GM23248 (cell line): ENCODE measurements around the gene CTNNA2. TPM values are rescaled to one million over a fixed set of nuclear protein-coding genes. Genes with fewer than 3 reads are reported as not detected.

Experiments used
- DNase-seq: peaks from one replicate; pipeline ENCODE4 v3.0.0-alpha.2; 2015
- H2AFZ ChIP-seq: fragments of 200-600 bp; sonication (generic); 2 replicates; pipeline ENCODE4 v1.6.1; 2016; ENCODE audit warnings: antibody characterized with exemption
- H3F3A ChIP-seq: fragments of 200-600 bp; sonication (generic); 2 replicates; pipeline ENCODE4 v1.6.1; 2016; ENCODE audit warnings: mild to moderate bottlenecking, antibody characterized with exemption, mixed run types; ENCODE audit not compliant: insufficient read depth
- H3K27ac ChIP-seq: fragments of 200-600 bp; sonication (generic); 2 replicates; pipeline ENCODE4 v1.5.1; 2016; ENCODE audit warnings: mild to moderate bottlenecking
- H3K27me3 ChIP-seq: fragments of 200-600 bp; sonication (generic); replicated peaks from 2 replicates; pipeline ENCODE4 v1.6.1; 2016; ENCODE audit warnings: mild to moderate bottlenecking; ENCODE audit not compliant: insufficient read depth
- H3K36me3 ChIP-seq: fragments of 200-600 bp; sonication (generic); 2 replicates; pipeline ENCODE4 v1.6.1; 2016; ENCODE audit warnings: low read depth, mild to moderate bottlenecking
- H3K4me1 ChIP-seq: fragments of 200-600 bp; sonication (generic); 2 replicates; pipeline ENCODE4 v1.6.1; 2016; ENCODE audit warnings: mild to moderate bottlenecking; ENCODE audit not compliant: insufficient read depth
- H3K4me2 ChIP-seq: fragments of 200-600 bp; sonication (generic); one replicate; pipeline ENCODE4 v1.6.1; 2016; ENCODE audit warnings: mild to moderate bottlenecking; ENCODE audit not compliant: unreplicated experiment
- H3K4me3 ChIP-seq: fragments of 200-600 bp; sonication (generic); 2 replicates; pipeline ENCODE4 v1.5.1; 2016; ENCODE audit warnings: mild to moderate bottlenecking
- H3K79me2 ChIP-seq: fragments of 200-600 bp; sonication (generic); 2 replicates; pipeline ENCODE4 v1.6.1; 2016; ENCODE audit warnings: mild to moderate bottlenecking; ENCODE audit not compliant: insufficient read depth
- H3K9ac ChIP-seq: fragments of 200-600 bp; sonication (generic); 2 replicates; pipeline ENCODE4 v1.6.1; 2016; ENCODE audit warnings: mild to moderate bottlenecking
- H3K9me2 ChIP-seq: fragments of 200-600 bp; sonication (generic); 2 replicates; pipeline ENCODE4 v1.6.1; 2016; ENCODE audit warnings: mixed run types, mild to moderate bottlenecking, moderate library complexity; ENCODE audit not compliant: insufficient read depth
- H3K9me3 ChIP-seq: fragments of 200-600 bp; sonication (generic); one replicate; pipeline ENCODE4 v1.6.1; 2017; ENCODE audit warnings: low read depth
- H4K20me1 ChIP-seq: fragments of 200-600 bp; sonication (generic); 2 replicates; pipeline ENCODE4 v1.6.0; 2016; ENCODE audit not compliant: insufficient read depth
- EZH2 ChIP-seq: fragments of 200-600 bp; sonication (generic); IDR thresholded peaks from 2 replicates; pipeline ENCODE4 v1.6.1; 2018; ENCODE audit warnings: antibody characterized with exemption, mild to moderate bottlenecking; ENCODE audit not compliant: insufficient read depth, poor library complexity, severe bottlenecking
- EZH2phosphoT487 ChIP-seq: fragments of 200-600 bp; sonication (generic); IDR thresholded peaks from 2 replicates; pipeline ENCODE4 v1.6.1; 2018; ENCODE audit warnings: antibody characterized with exemption, moderate library complexity, mild to moderate bottlenecking, low read depth; ENCODE audit not compliant: insufficient read depth
- WGBS, 2 experiments: methylation state at CpG; one replicate each; pipeline ENCODE4 v1.1.6; 2015 to 2017; ENCODE audit warnings: low lambda C conversion rate in 2 of 2, low coverage in 1 of 2; ENCODE audit errors: missing lambda C conversion rate in 2 of 2; 5-methylcytosine and 5-hydroxymethylcytosine counted together
- in situ Hi-C: fragments of 300-500 bp; cut with MboI; formaldehyde crosslinking; loops from 2 replicates; pipeline ENCODE4 v1.15.0; 2020
- polyA plus RNA-seq: library from polyadenylated mRNA; unstranded; fragments of >200 nt; fragmentation: Nextera tagmentation; extraction: Ambion mirVana; gene quantifications from 2 replicates; pipeline ENCODE4 v1.2.1, GENCODE V29; 2016
- total RNA-seq: library from RNA; depleted of rRNA; stranded (reverse); fragments of >200 nt; shearing (Covaris generic); gene quantifications from 2 replicates; pipeline ENCODE4 v1.2.3, GENCODE V29; 2014

CTNNA2 gene
- total and polyA plus RNA-seq, 2 experiments from 2014 or later: not detected

DNA sequence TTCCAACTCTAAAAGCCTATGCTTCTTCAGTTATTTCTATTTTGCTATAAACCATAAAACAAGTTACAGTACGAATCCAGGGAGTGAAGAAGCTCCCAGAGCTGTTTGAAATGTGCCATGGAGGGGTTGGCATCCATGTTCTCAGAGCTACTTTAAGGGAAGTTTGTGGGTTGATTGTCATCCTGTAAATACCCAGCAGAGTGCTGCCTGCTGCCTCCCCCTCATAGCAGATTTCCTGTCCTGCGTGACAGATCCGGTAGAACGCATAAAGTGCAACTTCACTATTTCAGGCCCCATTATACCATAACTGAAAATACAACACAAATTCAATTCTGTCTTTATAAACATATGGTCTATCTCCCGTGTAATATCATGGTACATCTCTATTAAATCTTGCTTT lies 114.4 kb downstream of the CTNNA2 start:
- no peaks in the 10 kb centered on the region for H3K4me1 ChIP-seq
- WGBS, 2 experiments: 17% methylated on average over 5 of the region's 5 CpGs
- no peak overlapping the region for H3K4me2 ChIP-seq
- TF ChIP-seq EZH2phosphoT487 (no peak), EZH2 (no peak)
- H3K27ac ChIP-seq: no peak overlapping the region
- H3F3A ChIP-seq: no peaks in the 10 kb centered on the region
- no peaks in the 10 kb centered on the region for H3K79me2 ChIP-seq
- no peaks in the 10 kb centered on the region for H3K27me3 ChIP-seq
- no peaks in the 10 kb centered on the region for H3K9me3 ChIP-seq
- H2AFZ ChIP-seq: no peak overlapping the region
- DNase-seq: no peak
- in situ Hi-C loops: no loop called here
- no peak overlapping the region for H3K4me3 ChIP-seq
- no peak overlapping the region for H3K9ac ChIP-seq
- H3K9me2 ChIP-seq: no peaks in the 10 kb centered on the region
- no peaks in the 10 kb centered on the region for H4K20me1 ChIP-seq
- no peaks in the 10 kb centered on the region for H3K36me3 ChIP-seq

DNA sequence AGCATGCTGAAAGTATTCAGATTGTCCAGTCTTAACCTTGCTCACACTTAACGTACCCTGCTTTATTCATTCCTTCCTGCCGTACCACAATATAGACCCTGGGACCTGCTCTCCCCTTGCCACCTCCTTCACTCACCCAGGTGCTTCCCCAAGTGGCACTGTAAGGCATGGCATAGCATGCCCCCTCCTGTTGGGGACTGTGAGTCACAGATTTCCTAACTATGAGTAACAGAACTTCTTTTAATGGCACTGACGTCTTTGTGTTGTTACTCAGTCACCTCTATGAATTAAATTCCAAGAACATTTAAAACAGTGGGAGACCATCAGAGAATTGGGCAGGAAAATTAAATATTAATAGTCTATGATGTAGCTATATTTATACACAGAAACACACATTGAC lies 117.2 kb downstream of the CTNNA2 start:
- Histone ChIP-seq H3K4me1 (no peaks in the 10 kb centered on the region), H3K79me2 (no peaks in the 10 kb centered on the region), H2AFZ (no peak overlapping the region), H3K9me2 (no peaks in the 10 kb centered on the region), H3K4me3 (no peak overlapping the region), H3K27ac (no peak overlapping the region), H3K4me2 (no peak overlapping the region), H3K9me3 (no peaks in the 10 kb centered on the region), H3F3A (no peaks in the 10 kb centered on the region), H3K27me3 (no peaks in the 10 kb centered on the region), H3K9ac (no peak overlapping the region), H3K36me3 (no peaks in the 10 kb centered on the region), H4K20me1 (no peaks in the 10 kb centered on the region)
- 33 to 34% methylated on average over 3 of the region's 3 CpGs for WGBS, 2 experiments
- TF ChIP-seq EZH2phosphoT487 (no peak), EZH2 (no peak)
- in situ Hi-C loops: no loop called here
- DNase-seq: peak; percentile 10

DNA sequence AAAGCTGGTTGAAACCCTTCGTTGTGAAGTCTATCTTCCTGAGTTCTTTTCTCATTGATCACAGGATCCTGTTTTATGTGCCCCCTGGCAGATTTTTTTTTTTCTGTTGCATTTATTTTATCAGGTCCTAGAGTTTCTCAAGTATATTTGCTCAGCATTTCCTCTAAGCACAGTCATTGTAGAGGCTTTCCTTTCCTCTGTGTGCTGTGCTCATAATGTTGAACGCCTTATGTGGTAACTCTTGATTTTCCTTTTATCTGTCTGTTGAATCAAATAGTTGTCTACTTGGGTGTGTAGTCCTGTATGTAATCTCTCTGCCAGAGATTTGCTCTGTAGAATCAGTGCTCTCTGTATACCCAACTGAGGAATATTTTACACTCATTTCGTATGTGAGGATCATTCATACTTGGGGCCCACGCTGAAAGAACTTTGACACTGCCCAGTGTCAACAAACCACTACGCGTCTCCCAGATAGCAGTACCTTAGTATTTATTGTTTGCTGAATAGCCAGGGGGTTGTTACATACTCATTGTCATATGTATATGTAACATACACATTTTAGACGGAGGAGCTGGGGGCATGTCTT lies 118.2 kb downstream of the CTNNA2 start:
- H3F3A ChIP-seq: no peaks in the 10 kb centered on the region
- no peak for DNase-seq

DNA sequence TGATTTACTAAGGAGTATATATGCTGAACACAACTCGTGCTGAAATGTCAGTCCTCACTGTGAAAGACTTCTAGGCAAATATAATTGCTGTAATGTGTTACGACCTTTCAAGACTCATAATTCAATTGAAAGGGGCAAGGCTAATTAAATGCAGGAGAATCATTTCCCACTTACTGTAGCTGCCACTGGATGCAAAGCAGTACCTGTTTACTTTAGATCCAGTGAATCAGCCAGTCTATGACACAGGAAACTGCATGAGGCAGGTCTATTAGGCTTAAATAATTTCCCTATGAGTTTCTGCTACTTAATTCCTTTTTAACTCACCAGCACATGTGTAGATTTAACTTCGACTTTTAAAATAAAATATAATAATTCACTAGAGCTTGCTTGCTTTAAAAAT lies 125.6 kb downstream of the CTNNA2 start:
- Histone ChIP-seq H2AFZ (no peak overlapping the region), H3K4me3 (no peak overlapping the region), H4K20me1 (no peaks in the 10 kb centered on the region), H3K9me2 (no peaks in the 10 kb centered on the region), H3K36me3 (no peaks in the 10 kb centered on the region), H3K4me1 (no peaks in the 10 kb centered on the region), H3F3A (no peaks in the 10 kb centered on the region), H3K27me3 (no peaks in the 10 kb centered on the region), H3K9ac (no peak overlapping the region), H3K9me3 (no peaks in the 10 kb centered on the region), H3K79me2 (no peaks in the 10 kb centered on the region), H3K4me2 (no peak overlapping the region), H3K27ac (no peak overlapping the region)
- in situ Hi-C loops: no loop called here
- DNase-seq: no peak
- TF ChIP-seq EZH2: no peak
- no peak for TF ChIP-seq EZH2phosphoT487
- WGBS, 2 experiments: 3 to 8% methylated on average over 3 of the region's 3 CpGs

More for the DNA sequence above, 118.2 kb downstream of the CTNNA2 start:
- H3K4me1 ChIP-seq: no peaks in the 10 kb centered on the region
- H3K27me3 ChIP-seq: no peaks in the 10 kb centered on the region
- no peak overlapping the region for H3K4me3 ChIP-seq
- in situ Hi-C loops: no loop called here
- WGBS, 2 experiments: 41 to 46% methylated on average over 7 of the region's 7 CpGs
- no peaks in the 10 kb centered on the region for H3K9me2 ChIP-seq
- no peaks in the 10 kb centered on the region for H4K20me1 ChIP-seq
- H3K9me3 ChIP-seq: no peaks in the 10 kb centered on the region
- no peak overlapping the region for H3K4me2 ChIP-seq
- no peaks in the 10 kb centered on the region for H3K79me2 ChIP-seq
- H3K36me3 ChIP-seq: no peaks in the 10 kb centered on the region
- no peak for TF ChIP-seq EZH2
- no peak for TF ChIP-seq EZH2phosphoT487
- no peak overlapping the region for H2AFZ ChIP-seq
- H3K27ac ChIP-seq: no peak overlapping the region
- H3K9ac ChIP-seq: no peak overlapping the region

DNA sequence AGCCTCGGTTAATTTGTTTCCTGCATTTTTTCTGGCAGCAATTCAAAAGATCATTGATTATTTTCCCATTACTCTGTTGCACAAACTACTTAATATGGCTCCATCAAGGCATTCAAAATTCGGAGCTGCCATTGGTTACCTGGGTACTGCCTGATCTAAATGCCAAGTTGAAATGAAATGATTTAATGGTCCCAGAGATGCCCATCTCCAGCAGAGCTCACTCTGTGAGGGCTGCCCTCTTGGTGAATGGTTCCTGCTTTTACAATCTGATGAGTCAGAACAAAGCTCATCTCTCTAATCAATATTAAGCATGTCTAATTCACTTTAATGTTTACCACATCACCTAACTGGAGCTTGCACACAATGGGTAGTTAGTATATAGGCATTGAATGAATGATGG lies 126.1 kb downstream of the CTNNA2 start:
- H4K20me1 ChIP-seq: no peaks in the 10 kb centered on the region
- no peaks in the 10 kb centered on the region for H3K9me3 ChIP-seq
- H3F3A ChIP-seq: no peaks in the 10 kb centered on the region
- H3K79me2 ChIP-seq: no peaks in the 10 kb centered on the region
- TF ChIP-seq EZH2phosphoT487: no peak
- TF ChIP-seq EZH2: no peak
- WGBS, 2 experiments: 2 to 3% methylated on average over 2 of the region's 2 CpGs
- H3K4me1 ChIP-seq: no peaks in the 10 kb centered on the region
- no peak overlapping the region for H3K4me2 ChIP-seq
- H3K4me3 ChIP-seq: no peak overlapping the region
- no peak overlapping the region for H3K9ac ChIP-seq
- DNase-seq: no peak
- H3K27ac ChIP-seq: no peak overlapping the region
- H2AFZ ChIP-seq: no peak overlapping the region
- H3K9me2 ChIP-seq: no peaks in the 10 kb centered on the region
- in situ Hi-C loops: no loop called here
- no peaks in the 10 kb centered on the region for H3K36me3 ChIP-seq
- no peaks in the 10 kb centered on the region for H3K27me3 ChIP-seq
